WTC11 (cell line): ENCODE results near the gene EOMES. TPM values are rescaled to one million over a fixed set of nuclear protein-coding genes. Genes with fewer than 3 reads are reported as not detected.

Source experiments
- ATAC-seq: fragments of 200-7000 bp; cut with Tn5 transposase; 2 replicates; pipeline ENCODE4 v1.10.0; 2021; ENCODE audit warnings: mild to moderate bottlenecking, moderate library complexity
- CTCF ChIA-PET: fragments of 300-600 bp; sonication (Branson Sonifier 250); formaldehyde crosslinking; loops from one replicate; lab custom pipeline; 2021; ENCODE audit warnings: antibody characterized with exemption; lab: Charles Lee
- POLR2A ChIA-PET: fragments of 350-600 bp; sonication (Branson Sonifier 250); formaldehyde crosslinking; loops from one replicate; lab custom pipeline; 2021; ENCODE audit warnings: antibody characterized with exemption; lab: Charles Lee
- DNase-seq: peaks from one replicate; pipeline ENCODE4 v3.0.0; 2021; ENCODE audit warnings: low spot score
- H3K27ac Mint-ChIP-seq: 2 replicates; pipeline ENCODE4 v1.8.0; 2021; ENCODE audit warnings: mixed read lengths
- H3K27me3 Mint-ChIP-seq: 2 replicates; pipeline ENCODE4 v1.8.0; 2021; ENCODE audit warnings: low read depth, mild to moderate bottlenecking, moderate library complexity, mixed read lengths
- H3K36me3 Mint-ChIP-seq: 2 replicates; pipeline ENCODE4 v1.8.0; 2021; ENCODE audit warnings: mixed read lengths
- H3K4me1 Mint-ChIP-seq: 2 replicates; pipeline ENCODE4 v1.8.0; 2022; ENCODE audit warnings: mixed read lengths
- H3K4me3 Mint-ChIP-seq: 2 replicates; pipeline ENCODE4 v1.8.0; 2021; ENCODE audit warnings: mild to moderate bottlenecking, moderate library complexity, mixed read lengths
- H3K9me3 Mint-ChIP-seq: 2 replicates; pipeline ENCODE4 v1.8.0; 2021; ENCODE audit warnings: mixed read lengths
- ATF1 ChIP-seq: sonication (generic); formaldehyde crosslinking; IDR thresholded peaks from 2 replicates; pipeline ENCODE4 v1.8.1; 2023; ENCODE audit warnings: mild to moderate bottlenecking, moderate library complexity, missing genetic modification reagents
- CREB1 ChIP-seq: sonication (generic); formaldehyde crosslinking; IDR thresholded peaks from 2 replicates; pipeline ENCODE4 v1.8.0; 2023; ENCODE audit warnings: mild to moderate bottlenecking, missing genetic modification reagents
- CREM ChIP-seq: sonication (generic); formaldehyde crosslinking; IDR thresholded peaks from 2 replicates; pipeline ENCODE4 v1.8.1; 2022; ENCODE audit warnings: mild to moderate bottlenecking, missing genetic modification reagents, moderate library complexity
- FOXJ3 ChIP-seq: sonication (generic); formaldehyde crosslinking; IDR thresholded peaks from 2 replicates; pipeline ENCODE4 v1.9.0; 2021; ENCODE audit warnings: missing genetic modification reagents, mild to moderate bottlenecking, borderline replicate concordance
- FOXP1 ChIP-seq: sonication (generic); formaldehyde crosslinking; IDR thresholded peaks from 2 replicates; pipeline ENCODE4 v1.8.0; 2022; ENCODE audit warnings: missing genetic modification reagents, mild to moderate bottlenecking, moderate library complexity, borderline replicate concordance
- GRHL2 ChIP-seq: fragments of 250-450 bp; sonication (Bioruptor Pico); IDR thresholded peaks from 2 replicates; pipeline ENCODE4 v1.8.0; 2022; ENCODE audit warnings: mild to moderate bottlenecking, moderate library complexity; ENCODE audit not compliant: insufficient replicate concordance, severe bottlenecking
- NFATC4 ChIP-seq: fragments of 250-450 bp; sonication (Bioruptor Pico); IDR thresholded peaks from 2 replicates; pipeline ENCODE4 v1.9.0; 2021; ENCODE audit warnings: mild to moderate bottlenecking
- NR1H2 ChIP-seq: sonication (generic); formaldehyde crosslinking; IDR thresholded peaks from 2 replicates; pipeline ENCODE4 v1.9.0; 2021; ENCODE audit warnings: mild to moderate bottlenecking, moderate library complexity, missing genetic modification reagents
- SMAD3 ChIP-seq: sonication (generic); formaldehyde crosslinking; IDR thresholded peaks from 2 replicates; pipeline ENCODE4 v1.8.0; 2022; ENCODE audit warnings: missing genetic modification reagents, mild to moderate bottlenecking, borderline replicate concordance
- SMAD4 ChIP-seq: sonication (generic); formaldehyde crosslinking; IDR thresholded peaks from 2 replicates; pipeline ENCODE4 v1.8.0; 2022; ENCODE audit warnings: mild to moderate bottlenecking, missing genetic modification reagents
- ZNF263 ChIP-seq: sonication (generic); formaldehyde crosslinking; IDR thresholded peaks from 2 replicates; pipeline ENCODE4 v1.8.1; 2022; ENCODE audit warnings: low read depth, mild to moderate bottlenecking, moderate library complexity, missing genetic modification reagents
- ZNF416 ChIP-seq: fragments of 250-450 bp; sonication (Bioruptor Pico); IDR thresholded peaks from 2 replicates; pipeline ENCODE4 v1.9.0; 2021; ENCODE audit warnings: mild to moderate bottlenecking, inconsistent platforms
- total RNA-seq: library from RNA; stranded (reverse); gene quantifications from 3 replicates; pipeline ENCODE4 v1.2.3, GENCODE V29; 2021
- TF ChIP-seq, protein P1 (sequence below): fragments of 250-450 bp; sonication (Bioruptor Pico); conservative IDR thresholded peaks from 2 replicates; pipeline ENCODE4 v1.9.0; 2021; ENCODE audit warnings: mild to moderate bottlenecking
- TF ChIP-seq, protein P2 (sequence below): sonication (generic); formaldehyde crosslinking; IDR thresholded peaks from 2 replicates; pipeline ENCODE4 v1.8.1; 2023; ENCODE audit warnings: mild to moderate bottlenecking, missing genetic modification reagents
- TF ChIP-seq, protein P3 (sequence below): sonication (generic); formaldehyde crosslinking; IDR thresholded peaks from 2 replicates; pipeline ENCODE4 v1.8.0; 2022; ENCODE audit warnings: mild to moderate bottlenecking, missing genetic modification reagents
- TF ChIP-seq, protein P4 (sequence below): sonication (generic); formaldehyde crosslinking; IDR thresholded peaks from 2 replicates; pipeline ENCODE4 v1.8.1; 2023; ENCODE audit warnings: mild to moderate bottlenecking, missing genetic modification reagents, moderate library complexity
- TF ChIP-seq, protein P5 (sequence below): sonication (generic); formaldehyde crosslinking; IDR thresholded peaks from 2 replicates; pipeline ENCODE4 v1.8.0; 2022; ENCODE audit warnings: mild to moderate bottlenecking, missing genetic modification reagents
- TF ChIP-seq, protein P6 (sequence below): sonication (generic); formaldehyde crosslinking; IDR thresholded peaks from 2 replicates; pipeline ENCODE4 v1.8.0; 2022; ENCODE audit warnings: missing genetic modification reagents
- TF ChIP-seq, protein P7 (sequence below): fragments of 250-450 bp; sonication (Bioruptor Pico); IDR thresholded peaks from 2 replicates; pipeline ENCODE4 v1.9.0; 2021; ENCODE audit warnings: mild to moderate bottlenecking, borderline replicate concordance

EOMES gene
- total RNA-seq, 1 experiment from 2014 or later, result 1.4 TPM

DNA sequence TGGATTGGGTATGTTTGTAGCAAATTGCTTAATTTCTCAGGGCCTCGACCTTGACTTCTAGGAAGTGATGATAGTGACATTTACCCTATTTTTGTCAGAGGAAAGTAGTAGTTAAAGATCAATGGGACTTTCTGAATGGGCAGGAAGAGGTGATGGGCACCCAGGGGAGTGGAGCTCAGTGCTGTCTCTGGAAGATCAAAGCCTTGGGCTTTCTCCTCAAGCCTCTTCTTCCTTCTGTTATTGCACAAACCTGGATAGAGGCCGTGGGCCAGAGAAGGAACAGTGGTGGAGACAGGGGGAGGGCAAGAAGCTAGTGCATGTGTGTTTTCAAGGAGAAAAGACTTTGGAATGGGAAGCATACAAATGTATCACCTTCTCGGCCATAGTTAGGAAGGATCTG lies 44.9 kb upstream of the EOMES start (continued):
- TF ChIP-seq, protein P1, sequence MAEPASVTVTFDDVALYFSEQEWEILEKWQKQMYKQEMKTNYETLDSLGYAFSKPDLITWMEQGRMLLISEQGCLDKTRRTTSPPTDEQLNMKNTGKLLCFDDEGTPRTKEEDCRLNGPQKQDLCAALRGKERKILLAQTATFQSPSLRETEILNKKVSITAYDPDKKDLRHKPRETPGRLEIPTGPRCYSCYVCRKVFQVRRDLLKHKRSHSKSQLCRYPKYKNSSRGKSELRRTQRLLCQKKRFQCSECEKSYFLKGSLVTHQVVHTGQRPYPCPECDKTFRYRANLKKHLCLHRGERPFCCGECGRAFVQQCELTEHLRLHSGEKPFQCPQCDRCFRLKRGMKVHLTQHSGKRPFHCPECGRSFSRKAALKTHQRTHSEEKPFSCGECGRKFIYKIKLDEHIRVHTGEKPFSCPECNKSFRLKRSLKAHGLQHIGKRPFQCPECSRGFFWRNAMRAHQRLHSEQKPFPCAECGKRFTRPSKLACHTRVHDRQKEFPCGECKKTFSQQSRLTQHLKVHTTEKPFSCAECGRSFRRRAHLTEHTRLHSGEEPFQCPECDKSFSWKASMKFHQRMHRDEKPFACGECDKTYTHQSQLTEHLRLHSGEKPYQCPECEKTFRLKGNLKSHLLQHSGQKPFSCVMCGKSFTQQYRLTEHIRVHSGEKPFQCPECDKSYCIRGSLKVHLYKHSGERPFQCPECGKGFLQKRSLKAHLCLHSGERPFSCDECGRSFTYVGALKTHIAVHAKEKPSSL (CRISPR knock-in tag), result no peak
- TF ChIP-seq FOXP1 (CRISPR knock-in tag), result no peak
- TF ChIP-seq, protein P2, sequence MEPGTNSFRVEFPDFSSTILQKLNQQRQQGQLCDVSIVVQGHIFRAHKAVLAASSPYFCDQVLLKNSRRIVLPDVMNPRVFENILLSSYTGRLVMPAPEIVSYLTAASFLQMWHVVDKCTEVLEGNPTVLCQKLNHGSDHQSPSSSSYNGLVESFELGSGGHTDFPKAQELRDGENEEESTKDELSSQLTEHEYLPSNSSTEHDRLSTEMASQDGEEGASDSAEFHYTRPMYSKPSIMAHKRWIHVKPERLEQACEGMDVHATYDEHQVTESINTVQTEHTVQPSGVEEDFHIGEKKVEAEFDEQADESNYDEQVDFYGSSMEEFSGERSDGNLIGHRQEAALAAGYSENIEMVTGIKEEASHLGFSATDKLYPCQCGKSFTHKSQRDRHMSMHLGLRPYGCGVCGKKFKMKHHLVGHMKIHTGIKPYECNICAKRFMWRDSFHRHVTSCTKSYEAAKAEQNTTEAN (CRISPR knock-in tag), result no peak
- no peak for TF ChIP-seq CREB1 (CRISPR knock-in tag)
- TF ChIP-seq, protein P3, sequence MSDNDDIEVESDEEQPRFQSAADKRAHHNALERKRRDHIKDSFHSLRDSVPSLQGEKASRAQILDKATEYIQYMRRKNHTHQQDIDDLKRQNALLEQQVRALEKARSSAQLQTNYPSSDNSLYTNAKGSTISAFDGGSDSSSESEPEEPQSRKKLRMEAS (CRISPR knock-in tag), result no peak
- no peak for TF ChIP-seq CREM (CRISPR knock-in tag)
- TF ChIP-seq, protein P4, sequence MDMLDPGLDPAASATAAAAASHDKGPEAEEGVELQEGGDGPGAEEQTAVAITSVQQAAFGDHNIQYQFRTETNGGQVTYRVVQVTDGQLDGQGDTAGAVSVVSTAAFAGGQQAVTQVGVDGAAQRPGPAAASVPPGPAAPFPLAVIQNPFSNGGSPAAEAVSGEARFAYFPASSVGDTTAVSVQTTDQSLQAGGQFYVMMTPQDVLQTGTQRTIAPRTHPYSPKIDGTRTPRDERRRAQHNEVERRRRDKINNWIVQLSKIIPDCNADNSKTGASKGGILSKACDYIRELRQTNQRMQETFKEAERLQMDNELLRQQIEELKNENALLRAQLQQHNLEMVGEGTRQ (CRISPR knock-in tag), result no peak

DNA sequence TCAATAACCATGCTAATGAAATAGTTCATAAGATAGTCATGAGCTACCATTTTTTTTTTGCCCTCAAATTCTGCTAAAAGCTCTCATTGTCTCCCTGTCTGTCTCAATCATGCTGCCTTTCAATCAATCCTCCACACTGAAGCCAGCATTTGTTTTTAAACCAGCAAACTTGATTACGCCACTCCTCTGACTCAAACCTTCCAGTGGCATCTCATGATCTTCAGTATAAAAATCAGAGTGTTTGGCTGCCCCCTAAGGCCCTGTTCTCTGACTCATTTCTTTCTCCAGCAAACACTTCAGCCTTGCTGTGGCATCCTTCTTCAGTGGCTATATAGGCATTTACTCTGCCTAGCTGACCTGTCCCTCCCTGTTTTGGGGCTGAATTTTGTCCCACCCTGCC lies 36.0 kb upstream of the EOMES start:
- CTCF ChIA-PET, result no interaction called here
- no peaks in the 10 kb centered on the region for H3K36me3 Mint-ChIP-seq
- ATAC-seq, result no peak
- POLR2A ChIA-PET, result no interaction called here
- no peaks in the 10 kb centered on the region for H3K27me3 Mint-ChIP-seq
- no peak overlapping the region for H3K27ac Mint-ChIP-seq
- no peak for DNase-seq
- peaks cover under 1% of the 10 kb centered on the region; the same call in 1 of the 2 replicates for H3K9me3 Mint-ChIP-seq
- H3K4me1 Mint-ChIP-seq, result no peaks in the 10 kb centered on the region; the same call in 1 of the 2 replicates
- H3K4me3 Mint-ChIP-seq, result no peak overlapping the region
- no peak for TF ChIP-seq SMAD4 (CRISPR knock-in tag)
- TF ChIP-seq NFATC4 (CRISPR knock-in tag), result no peak
- TF ChIP-seq, protein P5, sequence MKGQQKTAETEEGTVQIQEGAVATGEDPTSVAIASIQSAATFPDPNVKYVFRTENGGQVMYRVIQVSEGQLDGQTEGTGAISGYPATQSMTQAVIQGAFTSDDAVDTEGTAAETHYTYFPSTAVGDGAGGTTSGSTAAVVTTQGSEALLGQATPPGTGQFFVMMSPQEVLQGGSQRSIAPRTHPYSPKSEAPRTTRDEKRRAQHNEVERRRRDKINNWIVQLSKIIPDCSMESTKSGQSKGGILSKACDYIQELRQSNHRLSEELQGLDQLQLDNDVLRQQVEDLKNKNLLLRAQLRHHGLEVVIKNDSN (CRISPR knock-in tag), result no peak
- no peak for TF ChIP-seq ZNF263 (CRISPR knock-in tag)
- TF ChIP-seq FOXJ3, result no peak
- TF ChIP-seq ZNF416 (CRISPR knock-in tag), result no peak
- TF ChIP-seq ATF1, result no peak
- TF ChIP-seq, protein P1 (CRISPR knock-in tag), result no peak
- TF ChIP-seq, protein P6, sequence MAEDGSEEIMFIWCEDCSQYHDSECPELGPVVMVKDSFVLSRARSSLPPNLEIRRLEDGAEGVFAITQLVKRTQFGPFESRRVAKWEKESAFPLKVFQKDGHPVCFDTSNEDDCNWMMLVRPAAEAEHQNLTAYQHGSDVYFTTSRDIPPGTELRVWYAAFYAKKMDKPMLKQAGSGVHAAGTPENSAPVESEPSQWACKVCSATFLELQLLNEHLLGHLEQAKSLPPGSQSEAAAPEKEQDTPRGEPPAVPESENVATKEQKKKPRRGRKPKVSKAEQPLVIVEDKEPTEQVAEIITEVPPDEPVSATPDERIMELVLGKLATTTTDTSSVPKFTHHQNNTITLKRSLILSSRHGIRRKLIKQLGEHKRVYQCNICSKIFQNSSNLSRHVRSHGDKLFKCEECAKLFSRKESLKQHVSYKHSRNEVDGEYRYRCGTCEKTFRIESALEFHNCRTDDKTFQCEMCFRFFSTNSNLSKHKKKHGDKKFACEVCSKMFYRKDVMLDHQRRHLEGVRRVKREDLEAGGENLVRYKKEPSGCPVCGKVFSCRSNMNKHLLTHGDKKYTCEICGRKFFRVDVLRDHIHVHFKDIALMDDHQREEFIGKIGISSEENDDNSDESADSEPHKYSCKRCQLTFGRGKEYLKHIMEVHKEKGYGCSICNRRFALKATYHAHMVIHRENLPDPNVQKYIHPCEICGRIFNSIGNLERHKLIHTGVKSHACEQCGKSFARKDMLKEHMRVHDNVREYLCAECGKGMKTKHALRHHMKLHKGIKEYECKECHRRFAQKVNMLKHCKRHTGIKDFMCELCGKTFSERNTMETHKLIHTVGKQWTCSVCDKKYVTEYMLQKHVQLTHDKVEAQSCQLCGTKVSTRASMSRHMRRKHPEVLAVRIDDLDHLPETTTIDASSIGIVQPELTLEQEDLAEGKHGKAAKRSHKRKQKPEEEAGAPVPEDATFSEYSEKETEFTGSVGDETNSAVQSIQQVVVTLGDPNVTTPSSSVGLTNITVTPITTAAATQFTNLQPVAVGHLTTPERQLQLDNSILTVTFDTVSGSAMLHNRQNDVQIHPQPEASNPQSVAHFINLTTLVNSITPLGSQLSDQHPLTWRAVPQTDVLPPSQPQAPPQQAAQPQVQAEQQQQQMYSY (CRISPR knock-in tag), result no peak
- no peak for TF ChIP-seq SMAD3 (CRISPR knock-in tag)
- TF ChIP-seq NR1H2, result no peak
- TF ChIP-seq, protein P7, sequence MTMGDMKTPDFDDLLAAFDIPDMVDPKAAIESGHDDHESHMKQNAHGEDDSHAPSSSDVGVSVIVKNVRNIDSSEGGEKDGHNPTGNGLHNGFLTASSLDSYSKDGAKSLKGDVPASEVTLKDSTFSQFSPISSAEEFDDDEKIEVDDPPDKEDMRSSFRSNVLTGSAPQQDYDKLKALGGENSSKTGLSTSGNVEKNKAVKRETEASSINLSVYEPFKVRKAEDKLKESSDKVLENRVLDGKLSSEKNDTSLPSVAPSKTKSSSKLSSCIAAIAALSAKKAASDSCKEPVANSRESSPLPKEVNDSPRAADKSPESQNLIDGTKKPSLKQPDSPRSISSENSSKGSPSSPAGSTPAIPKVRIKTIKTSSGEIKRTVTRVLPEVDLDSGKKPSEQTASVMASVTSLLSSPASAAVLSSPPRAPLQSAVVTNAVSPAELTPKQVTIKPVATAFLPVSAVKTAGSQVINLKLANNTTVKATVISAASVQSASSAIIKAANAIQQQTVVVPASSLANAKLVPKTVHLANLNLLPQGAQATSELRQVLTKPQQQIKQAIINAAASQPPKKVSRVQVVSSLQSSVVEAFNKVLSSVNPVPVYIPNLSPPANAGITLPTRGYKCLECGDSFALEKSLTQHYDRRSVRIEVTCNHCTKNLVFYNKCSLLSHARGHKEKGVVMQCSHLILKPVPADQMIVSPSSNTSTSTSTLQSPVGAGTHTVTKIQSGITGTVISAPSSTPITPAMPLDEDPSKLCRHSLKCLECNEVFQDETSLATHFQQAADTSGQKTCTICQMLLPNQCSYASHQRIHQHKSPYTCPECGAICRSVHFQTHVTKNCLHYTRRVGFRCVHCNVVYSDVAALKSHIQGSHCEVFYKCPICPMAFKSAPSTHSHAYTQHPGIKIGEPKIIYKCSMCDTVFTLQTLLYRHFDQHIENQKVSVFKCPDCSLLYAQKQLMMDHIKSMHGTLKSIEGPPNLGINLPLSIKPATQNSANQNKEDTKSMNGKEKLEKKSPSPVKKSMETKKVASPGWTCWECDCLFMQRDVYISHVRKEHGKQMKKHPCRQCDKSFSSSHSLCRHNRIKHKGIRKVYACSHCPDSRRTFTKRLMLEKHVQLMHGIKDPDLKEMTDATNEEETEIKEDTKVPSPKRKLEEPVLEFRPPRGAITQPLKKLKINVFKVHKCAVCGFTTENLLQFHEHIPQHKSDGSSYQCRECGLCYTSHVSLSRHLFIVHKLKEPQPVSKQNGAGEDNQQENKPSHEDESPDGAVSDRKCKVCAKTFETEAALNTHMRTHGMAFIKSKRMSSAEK, result no peak
- TF ChIP-seq GRHL2 (CRISPR knock-in tag), result no peak
